Measurements from ENCODE around the gene CHMP1A.

The CHMP1A gene

GRCh38 chr16:89621698-89622409 lies 35.7 kb downstream of the CHMP1A start:
- no peak for DNase-seq

- DNase-seq, result no peak
Observed at GRCh38 chr16:89621136-89621697, 36.3 kb downstream of the CHMP1A start.

GRCh38 chr16:89620406-89620841 lies 37.1 kb downstream of the CHMP1A start:
- no peak for DNase-seq

- DNase-seq, result no peak
Observed at GRCh38 chr16:89619840-89620239, 37.7 kb downstream of the CHMP1A start.

- DNase-seq, result no peak
Observed at GRCh38 chr16:89618109-89618998, 39.2 kb downstream of the CHMP1A start.

GRCh38 chr16:89617036-89617435 lies 40.5 kb downstream of the CHMP1A start:
- DNase-seq, result no peak

GRCh38 chr16:89616623-89617022 lies 40.9 kb downstream of the CHMP1A start:
- DNase-seq, result peak; percentile 25

- DNase-seq, result no peak
Observed at GRCh38 chr16:89615596-89616090, 41.9 kb downstream of the CHMP1A start.

- DNase-seq, result no peak
Observed at GRCh38 chr16:89615176-89615575, 42.3 kb downstream of the CHMP1A start.

- DNase-seq, result no peak
Observed at GRCh38 chr16:89613954-89614459, 43.5 kb downstream of the CHMP1A start.

- DNase-seq, result no peak
Observed at GRCh38 chr16:89613231-89613953, 44.1 kb downstream of the CHMP1A start, which contains the start of gene DPEP1. TSS of gene DPEP1 (plus strand) at chr16:89613642. CDS start at chr16:89630411, 16,769 bp downstream.

- no peak for DNase-seq
Observed at GRCh38 chr16:89612415-89613166, 44.9 kb downstream of the CHMP1A start.

GRCh38 chr16:89610108-89610453 lies 47.4 kb downstream of the CHMP1A start:
- no peak for DNase-seq

GRCh38 chr16:89607937-89608740 lies 49.4 kb downstream of the CHMP1A start:
- no peak for DNase-seq

- DNase-seq, result no peak
Observed at GRCh38 chr16:89607453-89607852, 50.1 kb downstream of the CHMP1A start.

GRCh38 chr16:89606006-89606405 lies 51.5 kb downstream of the CHMP1A start:
- DNase-seq, result no peak

GRCh38 chr16:89605186-89605970 lies 52.1 kb downstream of the CHMP1A start:
- no peak for DNase-seq

- no peak for DNase-seq
Observed at GRCh38 chr16:89604764-89605163, 52.7 kb downstream of the CHMP1A start.

GRCh38 chr16:89602952-89603590 lies 54.4 kb downstream of the CHMP1A start:
- no peak for DNase-seq
